ENCODE data around the gene MYO5C. TPM values are rescaled to one million over a fixed set of nuclear protein-coding genes. Genes with fewer than 3 reads are reported as not detected.

MYO5C gene
- polyA plus RNA-seq, 1 donor (not counting 4 experiments of a cell fraction or from before 2014, with no cell fraction given), result 0.16 TPM

DNA sequence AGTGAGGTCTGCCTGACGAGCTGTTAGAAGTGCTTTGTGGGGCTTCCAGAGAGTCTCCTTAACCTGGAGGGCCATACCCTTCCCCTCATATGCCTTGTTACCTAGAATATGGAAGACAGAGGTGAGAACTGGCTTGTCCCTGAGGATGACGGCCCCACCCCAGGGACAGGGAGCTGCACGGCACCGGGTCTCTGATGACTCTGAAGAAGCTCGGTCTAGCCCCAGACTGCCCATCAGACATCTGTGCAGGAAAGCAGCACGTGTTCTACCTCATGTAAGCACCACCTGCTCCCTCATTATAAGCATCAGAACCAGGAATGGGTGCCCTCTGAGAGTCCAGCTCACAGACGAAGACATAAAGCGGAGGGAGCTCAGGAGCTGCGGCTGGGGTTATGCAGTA lies 18.0 kb downstream of the MYO5C start:
- no peaks in the 10 kb centered on the region for H3K9me1 ChIP-seq (ENCODE audit: control insufficient read depth, extremely low read depth, insufficient read depth, low read length)
- H3K9me3 ChIP-seq (ENCODE audit: control insufficient read depth, low read depth, low read length), result no peaks in the 10 kb centered on the region
- H3K36me3 ChIP-seq (ENCODE audit: control insufficient read depth in 2 of 2, extremely low read depth in 1 of 2, insufficient read depth in 2 of 2, low read length in 2 of 2), result no peaks in the 10 kb centered on the region
- dilution Hi-C loops (cut with MboI; ENCODE audit: extremely low pct_ligation_motif_present, low sequenced_read_pairs), result no loop called here
- H3K4me2 ChIP-seq (ENCODE audit: control insufficient read depth, extremely low read depth, insufficient read depth, low read depth, low read length), result no peak overlapping the region
- no peak overlapping the region for H3K9ac ChIP-seq (ENCODE audit: control insufficient read depth, extremely low read depth, insufficient read depth, low read length)
- DNase-seq (ENCODE audit: low read depth, low spot score) (no peak), FAIRE-seq (no peak)
- no peak overlapping the region for H3K4me3 ChIP-seq (ENCODE audit: control insufficient read depth in 2 of 3, extremely low read depth in 1 of 3, insufficient read depth in 2 of 3, low read depth in 1 of 3, low read length in 3 of 3)
- H3K27me3 ChIP-seq (ENCODE audit: control insufficient read depth, extremely low read depth, insufficient read depth, low read length), result no peaks in the 10 kb centered on the region
- no peaks in the 10 kb centered on the region for H4K20me1 ChIP-seq (ENCODE audit: control insufficient read depth, extremely low read depth, insufficient read depth, low read length)
- H3K27ac ChIP-seq (ENCODE audit: control insufficient read depth, insufficient read depth, low read length), result no peak overlapping the region
- no peak overlapping the region for H2AFZ ChIP-seq (ENCODE audit: control insufficient read depth, low read length)
- H3K4me1 ChIP-seq (ENCODE audit: control insufficient read depth, extremely low read depth, insufficient read depth, low read length), result peaks cover 2% of the 10 kb centered on the region
- H3K79me2 ChIP-seq (ENCODE audit: control insufficient read depth, insufficient read depth, low read length), result no peaks in the 10 kb centered on the region
- TF ChIP-seq EZH2 (IDR thresholded peaks at IDR 0.05; ENCODE audit: low read length), result no peak
- TF ChIP-seq CTCF (optimal IDR thresholded peaks at IDR 0.05 in 1 of 3, IDR thresholded peaks at IDR 0.05 in 1 of 3, conservative IDR thresholded peaks at IDR 0.05 in 1 of 3; ENCODE audit: extremely low read depth in 1 of 3, insufficient read depth in 2 of 3, low read length in 3 of 3), result no peak

GRCh38 chr15:52276256-52276770 lies 19.3 kb downstream of the MYO5C start:
- Histone ChIP-seq H3K79me2 (ENCODE audit: control insufficient read depth, insufficient read depth, low read length) (no peaks in the 10 kb centered on the region), H2AFZ (ENCODE audit: control insufficient read depth, low read length) (no peak overlapping the region), H3K9ac (ENCODE audit: control insufficient read depth, extremely low read depth, insufficient read depth, low read length) (no peak overlapping the region), H4K20me1 (ENCODE audit: control insufficient read depth, extremely low read depth, insufficient read depth, low read length) (no peaks in the 10 kb centered on the region), H3K9me1 (ENCODE audit: control insufficient read depth, extremely low read depth, insufficient read depth, low read length) (no peaks in the 10 kb centered on the region), H3K4me2 (ENCODE audit: control insufficient read depth, extremely low read depth, insufficient read depth, low read depth, low read length) (no peak overlapping the region), H3K27me3 (ENCODE audit: control insufficient read depth, extremely low read depth, insufficient read depth, low read length) (no peaks in the 10 kb centered on the region), H3K27ac (ENCODE audit: control insufficient read depth, insufficient read depth, low read length) (no peak overlapping the region), H3K4me1 (ENCODE audit: control insufficient read depth, extremely low read depth, insufficient read depth, low read length) (peaks cover 2% of the 10 kb centered on the region), H3K4me3 (ENCODE audit: control insufficient read depth in 2 of 3, extremely low read depth in 1 of 3, insufficient read depth in 2 of 3, low read depth in 1 of 3, low read length in 3 of 3) (no peak overlapping the region), H3K36me3 (ENCODE audit: control insufficient read depth in 2 of 2, extremely low read depth in 1 of 2, insufficient read depth in 2 of 2, low read length in 2 of 2) (no peaks in the 10 kb centered on the region), H3K9me3 (ENCODE audit: control insufficient read depth, low read depth, low read length) (no peaks in the 10 kb centered on the region)
- FAIRE-seq, result no peak
- no peak for DNase-seq (ENCODE audit: low read depth, low spot score)
- dilution Hi-C loops (cut with MboI; ENCODE audit: extremely low pct_ligation_motif_present, low sequenced_read_pairs), result no loop called here
- no peak for TF ChIP-seq CTCF (optimal IDR thresholded peaks at IDR 0.05 in 1 of 3, IDR thresholded peaks at IDR 0.05 in 1 of 3, conservative IDR thresholded peaks at IDR 0.05 in 1 of 3; ENCODE audit: extremely low read depth in 1 of 3, insufficient read depth in 2 of 3, low read length in 3 of 3)
- no peak for TF ChIP-seq EZH2 (IDR thresholded peaks at IDR 0.05; ENCODE audit: low read length)

All from keratinocyte (primary cell).